GM06990 (cell line): Measurements from ENCODE around the gene MAN2C1.
"Not testable (repeated sequence)": the region's sequence is repeated elsewhere in the genome, so short reads cannot be mapped to it uniquely, and the experiment has no call there.

Experiments
- DNase-seq: peaks from one replicate; pipeline ENCODE4 v3.0.0-alpha.2; 2011; ENCODE audit not compliant: insufficient read length; ENCODE audit errors: extremely low read depth
- H3K27me3 ChIP-seq: replicated peaks from 2 replicates; pipeline ENCODE4 v1.6.0; 2011; ENCODE audit warnings: low read length; ENCODE audit not compliant: control insufficient read depth, insufficient read depth
- H3K36me3 ChIP-seq: 2 replicates; pipeline ENCODE4 v1.5.1; 2011; ENCODE audit warnings: low read length; ENCODE audit not compliant: control insufficient read depth, insufficient read depth
- H3K4me3 ChIP-seq: replicated peaks from 2 replicates; pipeline ENCODE4 v1.5.1; 2011; ENCODE audit warnings: low read depth, mild to moderate bottlenecking, control low read depth, low read length
- TF ChIP-seq, protein P1 (sequence below): IDR thresholded peaks from 2 replicates; pipeline ENCODE4 v1.5.1; 2011; ENCODE audit warnings: low read length, control low read depth, mild to moderate bottlenecking, inconsistent platforms; ENCODE audit not compliant: insufficient read depth, poor library complexity, severe bottlenecking

The MAN2C1 gene

GRCh38 chr15:75327491-75327890 lies 40.9 kb downstream of the MAN2C1 start:
- TF ChIP-seq, protein P1, sequence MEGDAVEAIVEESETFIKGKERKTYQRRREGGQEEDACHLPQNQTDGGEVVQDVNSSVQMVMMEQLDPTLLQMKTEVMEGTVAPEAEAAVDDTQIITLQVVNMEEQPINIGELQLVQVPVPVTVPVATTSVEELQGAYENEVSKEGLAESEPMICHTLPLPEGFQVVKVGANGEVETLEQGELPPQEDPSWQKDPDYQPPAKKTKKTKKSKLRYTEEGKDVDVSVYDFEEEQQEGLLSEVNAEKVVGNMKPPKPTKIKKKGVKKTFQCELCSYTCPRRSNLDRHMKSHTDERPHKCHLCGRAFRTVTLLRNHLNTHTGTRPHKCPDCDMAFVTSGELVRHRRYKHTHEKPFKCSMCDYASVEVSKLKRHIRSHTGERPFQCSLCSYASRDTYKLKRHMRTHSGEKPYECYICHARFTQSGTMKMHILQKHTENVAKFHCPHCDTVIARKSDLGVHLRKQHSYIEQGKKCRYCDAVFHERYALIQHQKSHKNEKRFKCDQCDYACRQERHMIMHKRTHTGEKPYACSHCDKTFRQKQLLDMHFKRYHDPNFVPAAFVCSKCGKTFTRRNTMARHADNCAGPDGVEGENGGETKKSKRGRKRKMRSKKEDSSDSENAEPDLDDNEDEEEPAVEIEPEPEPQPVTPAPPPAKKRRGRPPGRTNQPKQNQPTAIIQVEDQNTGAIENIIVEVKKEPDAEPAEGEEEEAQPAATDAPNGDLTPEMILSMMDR: no peak
- no peaks in the 10 kb centered on the region for H3K36me3 ChIP-seq
- H3K4me3 ChIP-seq: no peak overlapping the region
- DNase-seq: no peak
- H3K27me3 ChIP-seq: no peaks in the 10 kb centered on the region

DNA sequence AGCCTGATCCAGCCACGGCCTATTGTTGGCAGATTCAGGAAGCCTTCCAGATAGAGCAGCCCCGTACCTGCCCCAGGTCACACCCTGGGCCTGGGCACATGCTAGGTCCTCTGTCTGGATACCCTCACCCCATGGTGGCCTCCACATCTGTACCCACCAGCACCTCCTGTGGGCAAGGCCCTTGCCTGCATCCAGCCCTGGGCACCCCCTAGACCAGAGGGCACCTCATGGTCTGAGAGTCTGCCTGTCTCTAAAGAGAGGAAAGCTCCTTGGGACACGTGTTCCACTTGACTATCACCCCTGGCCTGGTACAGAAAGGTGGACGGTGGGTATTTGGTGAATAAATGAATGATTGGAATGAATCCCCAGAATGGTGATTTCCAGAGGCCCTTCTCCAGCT lies 41.4 kb downstream of the MAN2C1 start:
- H3K27me3 ChIP-seq: no peaks in the 10 kb centered on the region
- TF ChIP-seq, protein P1: no peak
- no peak overlapping the region for H3K4me3 ChIP-seq
- H3K36me3 ChIP-seq: no peaks in the 10 kb centered on the region
- no peak for DNase-seq

DNA sequence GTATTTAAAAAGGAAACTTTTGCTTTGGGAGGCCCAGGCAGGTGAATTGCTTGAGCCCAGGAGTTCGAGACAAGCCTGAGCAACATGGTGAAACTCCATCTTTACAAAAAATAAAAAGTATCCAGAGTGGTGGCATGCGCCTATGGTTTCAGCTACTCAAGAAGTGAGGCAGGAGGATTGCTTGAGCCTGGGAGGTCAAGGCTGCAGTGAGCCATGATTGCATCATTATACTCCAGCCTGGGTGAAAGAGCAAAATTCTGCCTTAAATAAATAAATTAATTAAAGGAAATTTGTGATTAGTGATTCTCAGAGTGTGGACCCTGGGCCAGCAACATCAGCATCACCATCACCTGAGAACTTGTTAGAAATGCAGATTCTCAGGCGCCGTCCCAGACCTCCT lies 42.5 kb downstream of the MAN2C1 start:
- Histone ChIP-seq H3K36me3 (no peaks in the 10 kb centered on the region), H3K4me3 (no peak overlapping the region), H3K27me3 (no peaks in the 10 kb centered on the region)
- TF ChIP-seq, protein P1: no peak
- DNase-seq: no peak

DNA sequence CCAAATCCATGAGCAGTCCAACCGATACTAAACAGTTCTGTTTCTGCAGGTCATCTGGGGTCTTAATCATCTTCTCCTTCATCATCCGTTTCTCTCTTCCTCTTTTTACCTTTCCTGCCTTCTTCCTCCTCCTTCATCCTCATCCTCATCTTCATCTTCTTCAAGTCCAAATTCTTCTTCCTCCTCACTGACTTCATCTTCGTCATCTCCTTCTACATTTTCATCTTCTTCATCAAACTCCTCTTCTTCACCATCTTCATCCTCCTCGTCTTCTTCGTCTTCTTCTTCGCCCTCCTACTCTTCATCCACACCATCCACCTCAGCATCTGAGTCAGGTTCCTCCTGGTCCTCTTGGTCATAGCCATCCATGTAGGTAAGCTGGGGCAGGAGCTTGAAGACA lies 46.7 kb downstream of the MAN2C1 start:
- DNase-seq: no peak
- Histone ChIP-seq H3K36me3 (no peaks in the 10 kb centered on the region), H3K27me3 (no peaks in the 10 kb centered on the region), H3K4me3 (no peak overlapping the region)
- TF ChIP-seq, protein P1: no peak

DNA sequence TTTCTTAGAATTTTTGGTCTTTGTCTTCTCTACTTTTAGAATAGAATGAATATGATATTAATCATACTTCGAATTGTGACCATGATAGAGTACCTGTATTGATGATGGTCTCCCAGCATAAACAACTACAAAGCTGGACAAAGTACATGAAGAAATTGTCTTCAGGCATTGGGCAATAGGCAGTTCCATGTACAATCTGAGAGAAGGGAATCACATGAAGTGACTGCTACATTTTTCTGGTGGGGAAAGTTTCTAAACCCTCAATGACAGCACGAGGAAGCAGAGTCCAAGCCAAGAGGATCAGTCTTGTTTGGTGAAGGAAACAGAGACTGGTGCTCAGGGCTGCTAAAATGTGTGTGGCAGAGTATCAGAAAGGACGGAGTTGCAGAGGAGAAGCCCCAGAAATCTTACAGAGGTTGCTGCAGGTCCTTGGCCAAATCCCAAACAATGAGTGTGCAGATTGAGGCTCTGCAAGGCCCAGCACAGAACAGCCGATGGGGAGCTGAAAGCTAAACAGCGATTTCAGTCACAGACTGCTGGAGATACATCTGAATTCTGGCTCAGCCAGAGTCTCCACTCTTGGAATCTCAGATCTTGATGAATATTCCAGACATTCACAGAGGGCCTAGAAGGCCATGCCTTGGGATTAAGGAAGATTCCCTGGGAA lies 49.0 kb downstream of the MAN2C1 start:
- not testable (repeated sequence) for H3K4me3 ChIP-seq, DNase-seq, H3K36me3 ChIP-seq, H3K27me3 ChIP-seq

GRCh38 chr15:75314552-75315290 lies 53.7 kb downstream of the MAN2C1 start:
- H3K36me3 ChIP-seq: no peaks in the 10 kb centered on the region
- TF ChIP-seq, protein P1: no peak
- no peak for DNase-seq
- no peaks in the 10 kb centered on the region for H3K27me3 ChIP-seq
- H3K4me3 ChIP-seq: no peak overlapping the region
